ENCODE data around the gene ATP11A.
"Not testable (repeated sequence)": the region's sequence is repeated elsewhere in the genome, so short reads cannot be mapped to it uniquely, and the experiment has no call there.

The ATP11A gene

GRCh38 chr13:112671359-112671758, 18.5 kb upstream of the ATP11A start:
- DNase-seq = no peak

DNA sequence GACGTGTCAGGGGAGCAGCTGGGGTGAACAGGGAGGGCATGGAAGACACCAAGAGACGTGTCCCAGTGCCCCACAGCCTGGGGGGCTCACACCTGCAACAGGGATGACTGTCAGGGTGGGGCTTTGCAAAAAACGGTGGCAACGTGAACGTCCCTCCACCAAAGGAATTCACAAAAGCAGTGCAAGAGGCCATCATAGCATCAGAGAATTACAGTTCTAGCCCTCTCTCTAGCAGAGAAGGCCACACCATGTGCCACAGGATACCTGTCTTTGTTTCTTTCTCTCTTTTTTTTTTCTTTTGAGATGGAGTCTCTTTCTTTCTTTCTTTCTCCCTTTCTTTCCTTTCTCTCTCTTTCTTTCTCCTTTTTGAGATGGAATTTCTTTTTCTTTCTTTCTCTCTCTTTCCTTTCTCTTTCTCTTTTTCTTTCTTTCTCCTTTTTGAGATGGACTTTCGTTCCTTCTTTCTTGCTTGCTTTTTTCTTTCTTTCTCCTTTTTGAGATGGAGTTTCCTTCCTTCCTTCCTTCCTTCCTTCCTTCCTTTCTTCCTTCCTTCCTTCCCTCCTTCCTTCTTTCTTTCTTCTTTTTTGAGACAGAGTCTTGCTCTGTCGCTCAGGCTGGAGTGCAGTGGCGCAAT, 17.1 kb upstream of the ATP11A start:
- DNase-seq = no peak

GRCh38 chr13:112674412-112675365, 15.1 kb upstream of the ATP11A start:
- DNase-seq = no peak

- DNase-seq = no peak
These were observed 14.5 kb upstream of the ATP11A start for GRCh38 chr13:112675366-112675756.

DNA sequence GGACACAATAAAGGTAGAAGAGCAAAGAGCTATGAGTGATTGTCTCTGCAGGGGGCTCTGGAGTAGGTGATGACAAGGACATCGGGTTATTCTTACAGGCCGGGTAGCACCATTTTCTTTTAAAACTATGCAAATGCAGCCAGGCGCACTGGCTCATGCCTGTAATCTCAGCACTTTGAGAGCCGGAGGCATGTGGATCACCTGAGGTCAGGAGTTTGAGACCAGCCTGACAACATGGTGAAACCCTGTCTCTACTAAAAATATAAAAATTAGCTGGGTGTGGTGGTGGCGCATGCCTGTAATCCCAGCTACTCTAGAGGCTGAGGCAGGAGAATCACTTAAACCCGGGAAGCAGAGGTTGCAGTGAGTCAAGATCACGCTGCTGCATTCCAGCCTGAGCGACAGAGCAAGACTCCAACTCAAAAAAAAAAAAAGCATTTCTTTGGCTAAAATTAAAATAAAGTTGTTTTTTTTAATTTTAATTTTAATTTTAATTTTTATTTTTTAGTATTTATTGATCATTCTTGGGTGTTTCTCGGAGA, 12.3 kb upstream of the ATP11A start:
- DNase-seq = not testable (repeated sequence)

DNA sequence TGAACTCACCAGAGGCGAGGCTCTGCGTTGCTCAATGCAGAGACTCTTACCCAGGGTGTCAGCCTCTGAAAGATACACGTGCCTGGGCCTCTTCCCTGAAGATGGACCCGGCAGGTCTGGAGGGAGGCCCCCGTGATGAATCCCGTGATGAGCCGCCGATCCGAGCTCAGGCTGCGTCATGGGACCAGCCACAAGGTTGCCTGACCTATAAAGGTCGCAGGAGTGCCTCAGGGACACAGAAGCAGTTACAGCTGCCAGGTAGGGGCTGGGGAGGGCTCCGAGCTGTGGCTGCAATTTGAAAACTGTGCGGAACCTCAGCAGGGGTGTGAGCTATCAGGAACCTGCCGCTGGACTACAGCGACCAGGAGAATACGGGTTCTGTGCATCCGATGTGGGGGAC, 10.5 kb upstream of the ATP11A start:
- no peak for DNase-seq

GRCh38 chr13:112679932-112680677, 9.7 kb upstream of the ATP11A start:
- DNase-seq = no peak

DNA sequence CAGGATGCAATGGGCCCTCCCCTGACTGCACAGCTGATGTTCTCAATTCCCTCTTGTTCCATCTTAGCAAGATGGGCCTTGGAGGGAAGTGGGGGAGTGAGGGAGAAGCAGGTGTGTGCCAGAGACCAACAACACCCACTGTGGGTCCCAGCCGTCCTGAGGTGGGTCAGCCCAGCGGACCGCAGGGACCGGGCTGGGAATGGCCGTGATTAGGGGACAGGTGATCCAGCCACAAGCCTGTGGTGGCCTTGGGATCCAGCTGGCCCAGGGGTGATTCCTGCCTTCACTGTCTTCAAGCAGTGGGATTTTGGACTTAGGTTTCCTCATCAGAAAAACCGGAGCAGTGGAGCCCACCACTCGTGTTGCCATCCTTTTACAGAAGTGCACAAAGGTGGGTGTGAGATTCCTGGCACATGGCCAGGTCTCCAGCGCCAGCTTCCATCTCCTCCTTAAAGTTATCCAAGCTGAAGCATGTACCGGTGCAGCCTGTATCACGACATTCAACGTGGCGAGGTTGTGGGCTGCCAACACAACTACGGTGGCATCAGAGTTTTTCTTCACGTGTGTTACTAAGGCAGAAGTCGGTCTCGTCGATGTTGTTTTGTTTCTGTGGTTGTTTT, 9.0 kb upstream of the ATP11A start:
- no peak for DNase-seq

DNA sequence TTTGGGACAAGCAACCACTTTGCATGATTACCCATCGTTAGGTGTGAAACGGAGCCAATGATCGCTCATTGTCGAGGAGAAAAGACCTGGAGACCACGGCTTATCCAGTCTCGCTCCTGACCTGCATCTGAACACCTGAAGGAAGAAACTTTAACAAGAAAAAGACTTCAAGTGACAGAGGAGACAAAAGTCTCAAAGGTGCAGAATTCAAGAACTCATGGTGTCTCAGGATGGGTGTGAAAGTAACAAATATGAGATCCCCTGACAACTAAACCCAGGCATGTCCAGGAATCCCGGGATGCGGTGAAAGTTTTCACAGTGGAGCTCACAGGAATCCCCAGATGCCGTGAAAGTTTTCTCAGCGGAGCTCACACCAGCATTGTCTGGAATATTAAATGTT, 6.3 kb upstream of the ATP11A start:
- no peak for DNase-seq

GRCh38 chr13:112684071-112684845, 5.6 kb upstream of the ATP11A start:
- DNase-seq = no peak

DNA sequence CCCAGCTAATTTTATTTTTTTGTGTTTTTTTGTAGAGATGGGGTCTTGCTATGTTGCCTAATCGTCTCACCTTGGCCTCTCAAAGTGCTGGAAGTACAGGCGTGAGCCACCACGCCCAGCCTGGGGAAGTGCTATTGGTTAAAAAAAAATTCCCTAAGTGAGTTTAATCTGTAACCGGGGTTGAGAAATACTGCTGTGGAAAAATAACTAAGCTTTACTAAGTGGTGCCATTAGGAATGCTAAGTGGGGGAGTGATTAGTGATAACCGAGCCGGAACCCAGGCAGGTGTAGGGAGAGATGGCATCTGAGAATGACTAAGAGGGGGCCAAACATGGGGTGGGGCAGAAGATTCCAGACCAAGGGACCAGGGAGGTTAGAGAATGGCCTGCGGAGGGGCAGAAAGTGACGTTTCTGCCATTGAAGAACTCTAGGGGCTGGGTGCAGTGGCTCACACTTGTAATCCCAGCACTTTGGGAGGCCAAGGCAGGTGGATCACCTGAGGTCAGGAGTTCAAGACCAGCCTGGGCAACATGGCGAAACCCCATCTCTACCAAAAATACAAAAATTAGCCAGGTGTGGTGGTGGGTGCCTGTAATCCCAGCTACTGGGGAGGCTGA, 4.5 kb upstream of the ATP11A start:
- DNase-seq = not testable (repeated sequence)

GRCh38 chr13:112685896-112686295, 3.9 kb upstream of the ATP11A start:
- DNase-seq = no peak

- no peak for DNase-seq
These were observed 3.5 kb upstream of the ATP11A start for GRCh38 chr13:112686364-112686763.

GRCh38 chr13:112686987-112687386, 2.9 kb upstream of the ATP11A start:
- no peak for DNase-seq

- no peak for DNase-seq
These were observed 1.8 kb upstream of the ATP11A start for GRCh38 chr13:112687836-112688559.

GRCh38 chr13:112688560-112689302, 1.1 kb upstream of the ATP11A start:
- DNase-seq = no peak

DNA sequence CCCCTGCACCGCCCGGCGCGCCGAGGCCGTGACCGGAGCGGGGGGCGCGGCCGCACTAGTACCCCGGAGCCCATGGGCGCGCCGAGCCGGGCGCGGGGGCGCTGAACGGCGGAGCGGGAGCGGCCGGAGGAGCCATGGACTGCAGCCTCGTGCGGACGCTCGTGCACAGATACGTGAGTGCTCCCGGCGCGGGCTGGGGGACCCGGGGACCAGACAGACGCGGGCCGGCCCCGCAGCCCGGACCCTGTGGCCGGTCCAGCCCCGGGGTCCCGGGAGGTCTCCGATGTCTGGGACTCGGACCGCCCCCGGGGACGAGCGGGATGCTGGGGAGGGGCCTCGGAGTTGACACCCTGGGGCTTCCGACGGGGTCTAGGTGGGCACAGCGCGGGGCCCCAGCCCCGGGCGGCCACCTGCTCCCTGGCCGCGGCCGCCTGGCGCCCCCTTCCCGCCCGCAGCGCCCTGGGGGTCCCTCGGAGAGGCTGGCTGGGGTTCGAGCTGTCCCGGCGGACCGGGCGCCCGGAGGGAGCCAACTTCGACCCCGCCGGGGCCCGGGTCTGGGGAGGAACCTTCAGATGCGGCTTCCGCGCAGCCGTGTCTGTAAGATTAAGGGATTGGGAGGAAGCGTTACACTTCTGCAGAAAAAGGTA, 568 bp downstream of the ATP11A start:
- no peak for DNase-seq

GRCh38 chr13:112692104-112692503, 2.3 kb downstream of the ATP11A start:
- no peak for DNase-seq

DNA sequence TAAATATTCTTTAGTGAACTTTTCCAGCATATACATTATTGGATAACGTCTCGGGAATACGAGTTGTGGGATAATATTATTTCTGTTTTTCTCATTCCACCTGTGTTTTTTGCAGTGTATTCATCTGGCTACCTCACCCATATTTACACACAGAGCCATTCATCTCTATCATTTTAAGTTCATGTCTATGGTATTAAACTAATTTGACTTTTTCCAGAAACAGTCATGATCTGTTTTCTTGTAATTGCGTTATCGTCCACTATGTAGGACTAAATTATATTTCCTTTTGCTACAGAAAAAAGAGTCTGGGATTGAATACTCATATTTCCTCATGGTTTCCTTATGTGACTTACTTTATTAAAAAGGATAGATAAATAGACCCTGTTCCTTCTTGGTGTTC, 2.7 kb downstream of the ATP11A start:
- DNase-seq = no peak
